HepG2 (cell line): ENCODE measurements around the gene CTF1. TPM values are rescaled to one million over a fixed set of nuclear protein-coding genes. Genes with fewer than 3 reads are reported as not detected.

Experiments
- ATF7 ChIP-seq, 2 experiments: fragments of 450-650 bp in 1 of 2; sonication (generic) in 1 of 2; formaldehyde crosslinking in 1 of 2; IDR thresholded peaks; 2 replicates each; pipeline versions ENCODE4 v1.4.0 to v1.6.1; 2016 to 2020; ENCODE audit warnings: antibody characterized with exemption in 1 of 2, mild to moderate bottlenecking in 1 of 2, missing genetic modification reagents in 1 of 2
- BRD4 ChIP-seq: sonication (generic); formaldehyde crosslinking; IDR thresholded peaks from 2 replicates; pipeline ENCODE4 v1.4.0; 2020; ENCODE audit warnings: missing genetic modification reagents
- EP300 ChIP-seq, 3 experiments: sonication (generic) in 1 of 3; formaldehyde crosslinking in 1 of 3; IDR thresholded peaks; 2 replicates each; pipeline versions ENCODE4 v1.5.1 to v1.6.1; 2011 to 2020; ENCODE audit warnings: low read depth in 2 of 3, low read length in 2 of 3, borderline replicate concordance in 1 of 3, improper control_type of control experiment in 1 of 3, mild to moderate bottlenecking in 1 of 3, missing genetic modification reagents in 1 of 3, moderate library complexity in 1 of 3
- FOXA3 ChIP-seq: IDR thresholded peaks from 2 replicates; pipeline ENCODE4 v1.6.1; 2016; ENCODE audit warnings: missing genetic modification reagents, missing compliant biosample characterization
- KLF6 ChIP-seq: IDR thresholded peaks from 2 replicates; pipeline ENCODE4 v1.8.0; 2016; ENCODE audit warnings: missing biosample characterization, missing genetic modification reagents
- RBM39 ChIP-seq: fragments of 200-400 bp; formaldehyde crosslinking; IDR thresholded peaks from one replicate; pipeline ENCODE4 v1.6.1; 2018; ENCODE audit warnings: antibody characterized with exemption, mild to moderate bottlenecking, low read depth, low read length; ENCODE audit not compliant: poor library complexity, severe bottlenecking
- RXRB ChIP-seq: IDR thresholded peaks from 2 replicates; pipeline ENCODE4 v1.6.1; 2016; ENCODE audit warnings: borderline replicate concordance, missing genetic modification reagents, missing compliant biosample characterization
- SMYD3 ChIP-seq: sonication (generic); formaldehyde crosslinking; IDR thresholded peaks from 2 replicates; pipeline ENCODE4 v1.8.1; 2023; ENCODE audit warnings: mild to moderate bottlenecking, missing genetic modification reagents
- TOPORS ChIP-seq: sonication (generic); formaldehyde crosslinking; IDR thresholded peaks from 2 replicates; pipeline ENCODE4 v1.8.0; 2023; ENCODE audit warnings: mild to moderate bottlenecking, missing genetic modification reagents
- ZNF253 ChIP-seq: sonication (generic); formaldehyde crosslinking; IDR thresholded peaks from 2 replicates; pipeline ENCODE4 v1.8.0; 2022; ENCODE audit warnings: mild to moderate bottlenecking, missing genetic modification reagents, borderline replicate concordance
- ZNF33A ChIP-seq: sonication (generic); formaldehyde crosslinking; IDR thresholded peaks from 2 replicates; pipeline ENCODE4 v1.5.1; 2020; ENCODE audit warnings: missing genetic modification reagents, mild to moderate bottlenecking, moderate library complexity, borderline replicate concordance
- ZNF772 ChIP-seq: sonication (generic); formaldehyde crosslinking; IDR thresholded peaks from 2 replicates; pipeline ENCODE4 v1.5.0; 2020; ENCODE audit warnings: mild to moderate bottlenecking, missing genetic modification reagents
- polyA plus RNA-seq, 8 experiments: library from polyadenylated mRNA; depleted of rRNA in 3 of 8; stranded (reverse) in 7 of 8; unstranded in 1 of 8; fragments of >200 nt; fragmentation: Illumina TruSeq in 4 of 8; extraction: Trizol in 4 of 8; gene quantifications; 2 replicates each; pipeline versions ENCODE4 v1.2.1 to v1.2.3, GENCODE V29; 2011 to 2016; ENCODE audit warnings: low read depth in 4 of 8, missing spikeins in 1 of 8, mixed read lengths in 1 of 8; ENCODE audit not compliant: insufficient read depth in 1 of 8
- total RNA-seq, 5 experiments: library from RNA; depleted of rRNA; stranded (reverse); fragments of >200 nt; fragmentation: Illumina TruSeq; extraction: Trizol; gene quantifications; 2 replicates each; pipeline ENCODE4 v1.2.3, GENCODE V29; 2016; ENCODE audit warnings: low read depth in 1 of 5
- TF ChIP-seq, protein P1 (sequence below): sonication (generic); formaldehyde crosslinking; IDR thresholded peaks from 2 replicates; pipeline ENCODE4 v1.4.0; 2020; ENCODE audit warnings: missing genetic modification reagents
- TF ChIP-seq, protein P2 (sequence below): sonication (generic); formaldehyde crosslinking; IDR thresholded peaks from 2 replicates; pipeline ENCODE4 v1.5.0; 2020; ENCODE audit warnings: missing genetic modification reagents
- TF ChIP-seq, protein P3 (sequence below): sonication (generic); formaldehyde crosslinking; IDR thresholded peaks from 2 replicates; pipeline ENCODE4 v1.8.1; 2023; ENCODE audit warnings: mild to moderate bottlenecking, missing genetic modification reagents, borderline replicate concordance
- TF ChIP-seq, protein P4 (sequence below): sonication (generic); formaldehyde crosslinking; IDR thresholded peaks from 2 replicates; pipeline ENCODE4 v1.8.0; 2022; ENCODE audit warnings: mild to moderate bottlenecking, missing genetic modification reagents; ENCODE audit not compliant: insufficient replicate concordance
- TF ChIP-seq, protein P5 (sequence below): IDR thresholded peaks from 2 replicates; pipeline ENCODE4 v1.6.1; 2018; ENCODE audit warnings: missing genetic modification reagents, mild to moderate bottlenecking, missing compliant biosample characterization

CTF1 gene
- total and polyA plus RNA-seq, 2 of the 13 experiments (the other 11 are each of a cell fraction or from before 2014, with no cell fraction given), result 0.13 to 1.8 TPM

DNA sequence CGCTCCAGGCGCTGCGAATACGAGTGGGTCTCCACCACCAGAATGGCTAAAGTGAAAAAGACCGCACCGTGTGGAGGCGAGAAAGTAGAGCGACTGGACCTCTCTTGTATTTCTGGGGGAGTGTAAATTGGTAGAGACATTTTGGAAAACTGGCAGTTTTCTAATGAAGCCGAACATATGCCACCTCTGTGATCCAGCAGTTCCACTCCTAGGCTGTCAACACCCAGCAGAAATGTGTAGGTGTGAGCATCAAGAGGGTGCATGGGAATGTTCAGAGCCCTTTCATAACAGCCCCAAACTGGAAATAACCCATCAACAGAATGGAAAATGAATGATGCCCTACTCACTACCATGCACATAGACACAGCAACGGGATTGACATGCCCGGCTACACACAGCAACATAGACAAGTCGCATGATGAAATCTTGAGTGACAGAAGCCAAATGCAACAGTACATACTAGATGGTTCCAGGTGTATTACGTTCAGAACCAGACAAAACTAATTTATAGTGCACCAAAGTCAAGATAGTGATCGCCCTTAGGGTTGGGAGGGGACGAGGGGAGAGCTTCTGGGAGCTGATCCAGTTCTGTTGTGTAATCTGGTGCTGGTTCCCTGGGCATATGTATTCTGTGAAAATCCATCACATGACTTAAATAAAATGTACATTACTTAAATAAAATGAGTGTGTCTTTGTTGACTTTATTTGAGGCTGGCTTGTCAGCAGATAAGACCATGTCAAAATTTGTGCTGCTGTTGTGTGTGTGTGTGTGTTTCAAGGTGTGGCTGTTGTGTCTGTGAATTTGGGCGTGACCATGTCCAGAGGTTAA is 1.7 kb upstream of the CTF1 start (continued):
- TF ChIP-seq, protein P1, sequence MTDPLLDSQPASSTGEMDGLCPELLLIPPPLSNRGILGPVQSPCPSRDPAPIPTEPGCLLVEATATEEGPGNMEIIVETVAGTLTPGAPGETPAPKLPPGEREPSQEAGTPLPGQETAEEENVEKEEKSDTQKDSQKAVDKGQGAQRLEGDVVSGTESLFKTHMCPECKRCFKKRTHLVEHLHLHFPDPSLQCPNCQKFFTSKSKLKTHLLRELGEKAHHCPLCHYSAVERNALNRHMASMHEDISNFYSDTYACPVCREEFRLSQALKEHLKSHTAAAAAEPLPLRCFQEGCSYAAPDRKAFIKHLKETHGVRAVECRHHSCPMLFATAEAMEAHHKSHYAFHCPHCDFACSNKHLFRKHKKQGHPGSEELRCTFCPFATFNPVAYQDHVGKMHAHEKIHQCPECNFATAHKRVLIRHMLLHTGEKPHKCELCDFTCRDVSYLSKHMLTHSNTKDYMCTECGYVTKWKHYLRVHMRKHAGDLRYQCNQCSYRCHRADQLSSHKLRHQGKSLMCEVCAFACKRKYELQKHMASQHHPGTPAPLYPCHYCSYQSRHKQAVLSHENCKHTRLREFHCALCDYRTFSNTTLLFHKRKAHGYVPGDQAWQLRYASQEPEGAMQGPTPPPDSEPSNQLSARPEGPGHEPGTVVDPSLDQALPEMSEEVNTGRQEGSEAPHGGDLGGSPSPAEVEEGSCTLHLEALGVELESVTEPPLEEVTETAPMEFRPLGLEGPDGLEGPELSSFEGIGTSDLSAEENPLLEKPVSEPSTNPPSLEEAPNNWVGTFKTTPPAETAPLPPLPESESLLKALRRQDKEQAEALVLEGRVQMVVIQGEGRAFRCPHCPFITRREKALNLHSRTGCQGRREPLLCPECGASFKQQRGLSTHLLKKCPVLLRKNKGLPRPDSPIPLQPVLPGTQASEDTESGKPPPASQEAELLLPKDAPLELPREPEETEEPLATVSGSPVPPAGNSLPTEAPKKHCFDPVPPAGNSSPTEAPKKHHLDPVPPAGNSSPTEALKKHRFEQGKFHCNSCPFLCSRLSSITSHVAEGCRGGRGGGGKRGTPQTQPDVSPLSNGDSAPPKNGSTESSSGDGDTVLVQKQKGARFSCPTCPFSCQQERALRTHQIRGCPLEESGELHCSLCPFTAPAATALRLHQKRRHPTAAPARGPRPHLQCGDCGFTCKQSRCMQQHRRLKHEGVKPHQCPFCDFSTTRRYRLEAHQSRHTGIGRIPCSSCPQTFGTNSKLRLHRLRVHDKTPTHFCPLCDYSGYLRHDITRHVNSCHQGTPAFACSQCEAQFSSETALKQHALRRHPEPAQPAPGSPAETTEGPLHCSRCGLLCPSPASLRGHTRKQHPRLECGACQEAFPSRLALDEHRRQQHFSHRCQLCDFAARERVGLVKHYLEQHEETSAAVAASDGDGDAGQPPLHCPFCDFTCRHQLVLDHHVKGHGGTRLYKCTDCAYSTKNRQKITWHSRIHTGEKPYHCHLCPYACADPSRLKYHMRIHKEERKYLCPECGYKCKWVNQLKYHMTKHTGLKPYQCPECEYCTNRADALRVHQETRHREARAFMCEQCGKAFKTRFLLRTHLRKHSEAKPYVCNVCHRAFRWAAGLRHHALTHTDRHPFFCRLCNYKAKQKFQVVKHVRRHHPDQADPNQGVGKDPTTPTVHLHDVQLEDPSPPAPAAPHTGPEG (CRISPR knock-in tag), result no peak
- TF ChIP-seq RXRB (no peak), ZNF253 (0 out of 2 replicates have a peak, but pooled peaks have one; percentile 3), ATF7 (IDR thresholded peaks at IDR 0.05) (no peak), ATF7 (CRISPR knock-in tag; IDR thresholded peaks at IDR 0.05) (no peak), KLF6 (CRISPR knock-in tag) (no peak), FOXA3 (CRISPR knock-in tag) (no peak), SMYD3 (peak; percentile 52; the same call in 1 of the 2 replicates), EP300 (IDR thresholded peaks at IDR 0.05; ENCODE audit: low read depth in 2 of 2, low read length in 2 of 2) (no peak), EP300 (CRISPR knock-in tag; IDR thresholded peaks at IDR 0.05; ENCODE audit: borderline replicate concordance) (peak; percentile 2; the same call in 1 of the 2 replicates), BRD4 (CRISPR knock-in tag) (no peak), ZNF33A (CRISPR knock-in tag) (no peak), TOPORS (CRISPR knock-in tag) (0 out of 2 replicates have a peak, but pooled peaks have one; percentile 12), ZNF772 (peak; percentile 87), RBM39 (no peak)
- TF ChIP-seq, protein P2, sequence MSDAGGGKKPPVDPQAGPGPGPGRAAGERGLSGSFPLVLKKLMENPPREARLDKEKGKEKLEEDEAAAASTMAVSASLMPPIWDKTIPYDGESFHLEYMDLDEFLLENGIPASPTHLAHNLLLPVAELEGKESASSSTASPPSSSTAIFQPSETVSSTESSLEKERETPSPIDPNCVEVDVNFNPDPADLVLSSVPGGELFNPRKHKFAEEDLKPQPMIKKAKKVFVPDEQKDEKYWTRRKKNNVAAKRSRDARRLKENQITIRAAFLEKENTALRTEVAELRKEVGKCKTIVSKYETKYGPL (CRISPR knock-in tag), result no peak
- TF ChIP-seq, protein P3, sequence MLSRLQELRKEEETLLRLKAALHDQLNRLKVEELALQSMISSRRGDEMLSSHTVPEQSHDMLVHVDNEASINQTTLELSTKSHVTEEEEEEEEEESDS, result peak; percentile 20; the same call in 1 of the 2 replicates
- TF ChIP-seq, protein P4, sequence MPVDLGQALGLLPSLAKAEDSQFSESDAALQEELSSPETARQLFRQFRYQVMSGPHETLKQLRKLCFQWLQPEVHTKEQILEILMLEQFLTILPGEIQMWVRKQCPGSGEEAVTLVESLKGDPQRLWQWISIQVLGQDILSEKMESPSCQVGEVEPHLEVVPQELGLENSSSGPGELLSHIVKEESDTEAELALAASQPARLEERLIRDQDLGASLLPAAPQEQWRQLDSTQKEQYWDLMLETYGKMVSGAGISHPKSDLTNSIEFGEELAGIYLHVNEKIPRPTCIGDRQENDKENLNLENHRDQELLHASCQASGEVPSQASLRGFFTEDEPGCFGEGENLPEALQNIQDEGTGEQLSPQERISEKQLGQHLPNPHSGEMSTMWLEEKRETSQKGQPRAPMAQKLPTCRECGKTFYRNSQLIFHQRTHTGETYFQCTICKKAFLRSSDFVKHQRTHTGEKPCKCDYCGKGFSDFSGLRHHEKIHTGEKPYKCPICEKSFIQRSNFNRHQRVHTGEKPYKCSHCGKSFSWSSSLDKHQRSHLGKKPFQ, result no peak
- TF ChIP-seq, protein P5, sequence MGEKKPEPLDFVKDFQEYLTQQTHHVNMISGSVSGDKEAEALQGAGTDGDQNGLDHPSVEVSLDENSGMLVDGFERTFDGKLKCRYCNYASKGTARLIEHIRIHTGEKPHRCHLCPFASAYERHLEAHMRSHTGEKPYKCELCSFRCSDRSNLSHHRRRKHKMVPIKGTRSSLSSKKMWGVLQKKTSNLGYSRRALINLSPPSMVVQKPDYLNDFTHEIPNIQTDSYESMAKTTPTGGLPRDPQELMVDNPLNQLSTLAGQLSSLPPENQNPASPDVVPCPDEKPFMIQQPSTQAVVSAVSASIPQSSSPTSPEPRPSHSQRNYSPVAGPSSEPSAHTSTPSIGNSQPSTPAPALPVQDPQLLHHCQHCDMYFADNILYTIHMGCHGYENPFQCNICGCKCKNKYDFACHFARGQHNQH, result no peak; the same call in 1 of the 2 replicates
